Neutrophil (primary cell): ENCODE results near the gene C2CD4D.

Experiments
- H3K27ac ChIP-seq: fragments of 200-600 bp; sonication (generic); 2 replicates; pipeline ENCODE4 v1.5.1; 2016; ENCODE audit warnings: mild to moderate bottlenecking, moderate library complexity
- H3K27me3 ChIP-seq: fragments of 200-600 bp; sonication (generic); 2 replicates; pipeline ENCODE4 v1.6.0; 2016; ENCODE audit warnings: mild to moderate bottlenecking
- H3K36me3 ChIP-seq: fragments of 200-600 bp; sonication (generic); 2 replicates; pipeline ENCODE4 v1.5.1; 2017
- H3K4me1 ChIP-seq, 2 experiments: fragments of 200-600 bp in 1 of 2; sonication (generic) in 1 of 2; 1 replicate in 1 of 2; 2 replicates in 1 of 2; pipeline versions ENCODE4 v1.5.1 to v1.6.1; 2013 to 2016; ENCODE audit warnings: low read depth in 1 of 2, low read length in 1 of 2, mild to moderate bottlenecking in 1 of 2, moderate library complexity in 1 of 2; ENCODE audit not compliant: control insufficient read depth in 1 of 2, insufficient read depth in 1 of 2
- H3K4me3 ChIP-seq, 2 experiments: fragments of 200-600 bp in 1 of 2; sonication (generic) in 1 of 2; 1 replicate in 1 of 2; 2 replicates in 1 of 2; pipeline ENCODE4 v1.5.1; 2013 to 2016; ENCODE audit warnings: low read depth in 1 of 2, low read length in 1 of 2, mild to moderate bottlenecking in 1 of 2, moderate library complexity in 1 of 2
- H3K9me3 ChIP-seq: fragments of 200-600 bp; sonication (generic); 2 replicates; pipeline ENCODE4 v1.5.1; 2016
- TF ChIP-seq, protein P1 (sequence below): fragments of 200-600 bp; sonication (generic); IDR thresholded peaks from 2 replicates; pipeline ENCODE4 v1.5.1; 2016; ENCODE audit warnings: antibody characterized with exemption

C2CD4D gene

DNA sequence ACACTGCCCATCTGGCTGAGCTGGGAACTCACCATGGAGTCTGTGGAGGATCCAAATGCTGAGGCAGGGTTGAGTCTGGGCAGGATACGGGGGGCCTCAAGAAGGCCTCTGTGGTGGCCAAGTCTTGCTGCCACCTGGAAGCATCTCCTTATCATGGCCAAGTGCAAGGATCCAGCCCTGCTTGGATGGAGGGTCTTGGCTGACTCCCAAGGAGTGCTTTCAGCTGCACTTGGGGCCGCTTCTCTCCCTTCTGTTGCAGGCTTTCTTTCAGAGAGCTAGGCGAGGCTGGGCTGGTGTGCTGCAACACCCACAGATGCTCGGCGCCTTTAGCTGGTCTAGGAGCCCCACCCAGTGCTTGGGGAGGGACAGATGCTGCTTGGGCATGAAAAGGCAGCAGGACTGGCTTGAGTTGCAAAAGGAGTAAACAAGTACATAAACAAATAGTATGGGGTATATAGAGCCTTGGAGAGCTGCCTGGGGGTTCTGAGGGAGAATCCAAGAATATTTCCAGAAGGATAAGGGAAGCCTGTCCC lies 13.9 kb upstream of the C2CD4D start, which contains the start of gene THEM5:
THEM5 (minus strand) TSS at position 302 of the 533 bp plus-strand sequence; CDS start at position 155, 147 bp downstream.
- peaks cover 41% of the 10 kb centered on the region for H3K27me3 ChIP-seq
- H3K27ac ChIP-seq: no peak within 1 kb of the TSS
- H3K4me3 ChIP-seq: no peak within 1 kb of the TSS
- TF ChIP-seq, protein P1, sequence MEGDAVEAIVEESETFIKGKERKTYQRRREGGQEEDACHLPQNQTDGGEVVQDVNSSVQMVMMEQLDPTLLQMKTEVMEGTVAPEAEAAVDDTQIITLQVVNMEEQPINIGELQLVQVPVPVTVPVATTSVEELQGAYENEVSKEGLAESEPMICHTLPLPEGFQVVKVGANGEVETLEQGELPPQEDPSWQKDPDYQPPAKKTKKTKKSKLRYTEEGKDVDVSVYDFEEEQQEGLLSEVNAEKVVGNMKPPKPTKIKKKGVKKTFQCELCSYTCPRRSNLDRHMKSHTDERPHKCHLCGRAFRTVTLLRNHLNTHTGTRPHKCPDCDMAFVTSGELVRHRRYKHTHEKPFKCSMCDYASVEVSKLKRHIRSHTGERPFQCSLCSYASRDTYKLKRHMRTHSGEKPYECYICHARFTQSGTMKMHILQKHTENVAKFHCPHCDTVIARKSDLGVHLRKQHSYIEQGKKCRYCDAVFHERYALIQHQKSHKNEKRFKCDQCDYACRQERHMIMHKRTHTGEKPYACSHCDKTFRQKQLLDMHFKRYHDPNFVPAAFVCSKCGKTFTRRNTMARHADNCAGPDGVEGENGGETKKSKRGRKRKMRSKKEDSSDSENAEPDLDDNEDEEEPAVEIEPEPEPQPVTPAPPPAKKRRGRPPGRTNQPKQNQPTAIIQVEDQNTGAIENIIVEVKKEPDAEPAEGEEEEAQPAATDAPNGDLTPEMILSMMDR: no peak
- peaks cover 8 to 13% of the 10 kb centered on the region in 2 experiments for H3K4me1 ChIP-seq
- no peaks in the 10 kb centered on the region for H3K36me3 ChIP-seq
- H3K9me3 ChIP-seq: no peaks in the 10 kb centered on the region

DNA sequence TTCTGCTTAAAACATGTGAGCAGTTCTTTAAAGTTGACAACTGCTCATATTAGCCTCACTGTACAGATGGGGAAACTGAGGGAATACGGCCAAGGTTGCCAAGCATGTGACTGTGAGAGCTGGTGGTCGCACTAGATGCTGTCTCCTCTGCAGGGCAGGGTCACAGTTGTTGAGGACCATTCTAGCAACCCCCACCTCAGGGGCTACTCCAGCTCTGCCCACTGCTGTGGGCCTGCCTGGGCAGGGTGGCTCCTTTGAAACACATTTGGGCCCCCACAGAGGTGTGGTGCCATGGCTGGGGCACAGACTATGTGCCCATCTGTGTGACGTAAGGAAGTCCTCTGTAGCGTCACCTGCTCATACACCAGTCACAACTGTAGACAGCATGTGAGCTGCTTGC lies 13.1 kb upstream of the C2CD4D start:
- TF ChIP-seq, protein P1: no peak
- Histone ChIP-seq H3K27me3 (peaks cover 48% of the 10 kb centered on the region), H3K27ac (no peak overlapping the region)

DNA sequence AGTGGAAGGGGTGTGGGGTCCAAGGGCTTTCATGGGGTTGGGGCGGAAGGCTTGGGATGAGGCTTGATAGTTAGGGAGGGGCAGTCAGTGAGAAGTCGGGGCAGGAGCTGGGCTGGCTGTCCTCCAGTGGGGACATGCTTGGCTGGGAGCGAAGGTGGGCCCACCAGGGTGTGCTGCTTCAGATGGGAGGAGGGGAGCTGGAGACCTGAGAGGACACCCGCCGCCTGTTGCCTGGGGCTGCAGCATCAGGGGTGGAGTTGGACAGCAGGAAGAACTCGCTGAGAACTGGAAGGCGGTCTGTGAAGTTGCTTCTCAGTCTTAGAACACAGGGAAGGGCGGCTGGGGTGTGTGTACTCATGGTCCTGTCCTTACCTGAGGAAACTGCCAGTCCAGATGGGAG lies 12.3 kb upstream of the C2CD4D start:
- TF ChIP-seq, protein P1: no peak
- no peaks in the 10 kb centered on the region for H3K9me3 ChIP-seq
- H3K27me3 ChIP-seq: peaks cover 57% of the 10 kb centered on the region
- H3K4me1 ChIP-seq: peaks cover 0 to 3% of the 10 kb centered on the region in 2 experiments
- no peak overlapping the region for H3K4me3 ChIP-seq
- no peaks in the 10 kb centered on the region for H3K36me3 ChIP-seq
- no peak overlapping the region for H3K27ac ChIP-seq

More for the DNA sequence above, 13.1 kb upstream of the C2CD4D start:
- Histone ChIP-seq H3K4me1 (peaks cover 7 to 12% of the 10 kb centered on the region in 2 experiments), H3K4me3 (no peak overlapping the region), H3K9me3 (no peaks in the 10 kb centered on the region), H3K36me3 (no peaks in the 10 kb centered on the region)

DNA sequence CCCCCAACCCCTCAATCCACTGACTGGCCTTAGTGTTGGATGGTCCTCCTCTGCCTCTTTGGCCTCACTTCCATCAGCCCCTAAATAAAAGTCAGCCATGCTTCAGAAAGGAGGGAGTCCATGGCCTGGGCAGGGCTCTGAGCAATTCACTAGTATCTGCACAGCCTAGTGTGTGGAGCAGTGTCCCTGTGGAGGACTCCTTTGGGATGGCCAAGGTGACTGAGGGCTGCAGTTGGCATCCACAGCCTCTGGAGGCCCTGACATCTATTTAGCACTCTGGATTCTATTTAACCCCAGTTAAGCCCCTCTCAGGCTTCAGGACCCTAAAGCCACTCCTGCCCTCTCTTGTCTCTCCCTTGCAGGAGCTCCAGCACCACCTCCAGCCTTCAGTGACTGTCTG lies 10.3 kb upstream of the C2CD4D start:
- TF ChIP-seq, protein P1: no peak
- Histone ChIP-seq H3K27ac (no peak overlapping the region), H3K27me3 (peaks cover 77% of the 10 kb centered on the region), H3K4me3 (no peak overlapping the region), H3K4me1 (no peaks in the 10 kb centered on the region), H3K9me3 (no peaks in the 10 kb centered on the region), H3K36me3 (no peaks in the 10 kb centered on the region)

DNA sequence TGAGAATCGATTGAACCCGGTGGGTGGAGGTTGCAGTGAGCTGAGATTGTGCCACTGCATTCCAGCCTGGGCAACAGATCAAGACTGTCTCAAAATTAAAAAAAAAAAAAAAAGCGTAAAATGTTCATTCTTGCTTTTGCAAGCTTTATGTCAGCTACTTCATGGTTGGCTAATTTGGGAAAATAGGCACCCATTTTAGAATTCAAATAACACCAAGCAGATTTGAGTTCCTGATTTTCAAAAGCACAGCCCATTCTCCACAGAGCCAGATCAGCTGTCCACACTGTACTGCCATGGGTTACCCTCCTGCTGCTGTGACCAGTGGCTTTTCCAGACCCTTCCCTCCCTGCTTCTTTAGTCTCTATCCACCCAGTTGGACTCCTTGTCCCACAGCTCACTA lies 9.5 kb upstream of the C2CD4D start:
- Histone ChIP-seq H3K27ac (no peak overlapping the region), H3K4me1 (no peaks in the 10 kb centered on the region), H3K9me3 (no peaks in the 10 kb centered on the region), H3K27me3 (peaks cover 85% of the 10 kb centered on the region), H3K36me3 (no peaks in the 10 kb centered on the region), H3K4me3 (no peak overlapping the region)
- TF ChIP-seq, protein P1: no peak
